Measurements from ENCODE around the gene MSANTD3. TPM values are rescaled to one million over a fixed set of nuclear protein-coding genes. Genes with fewer than 3 reads are reported as not detected.

The MSANTD3 gene
- total RNA-seq, 5 donors from 2014 or later (not counting 1 experiment from before 2014, with no cell fraction given), result 7.7 to 15.3 (median 13.1) TPM

- Histone ChIP-seq H3K27me3 (replicated peaks in 1 of 2; ENCODE audit: control insufficient read depth in 2 of 2, extremely low read depth in 1 of 2, insufficient read depth in 2 of 2, low read length in 1 of 2) (no peaks in the 10 kb centered on the region), H3K4me3 (ENCODE audit: control insufficient read depth in 1 of 2, extremely low read depth in 1 of 2, low read length in 1 of 2) (no peak overlapping the region), H3K9me3 (no peaks in the 10 kb centered on the region), H3K27ac (ENCODE audit: low read length) (no peak overlapping the region), H3K4me1 (ENCODE audit: control insufficient read depth in 1 of 2, extremely low read depth in 1 of 2, insufficient read depth in 2 of 2, low read length in 2 of 2) (no peaks in the 10 kb centered on the region), H3K36me3 (ENCODE audit: control insufficient read depth in 2 of 2, extremely low read depth in 1 of 2, insufficient read depth in 1 of 2, low read length in 1 of 2) (no peaks in the 10 kb centered on the region)
- H3K4me1 Mint-ChIP-seq, result no peaks in the 10 kb centered on the region
- peaks cover 10 to 11% of the 10 kb centered on the region in 2 donors for H3K27me3 Mint-ChIP-seq
- H3K36me3 Mint-ChIP-seq, result no peaks in the 10 kb centered on the region
- no CpG with 5 or more reads among the region's 1 CpG for WGBS (ENCODE audit: insufficient coverage)
- ChIA-PET POLR2A (interaction anchor here in 1 of 2 donors (0.6 kb wide), 1 partner anchor 14 kb away, joined by 3 read pairs; no protein-coding TSS in a partner anchor), CTCF (no interaction called here)
- no peaks in the 10 kb centered on the region for H3K9me3 Mint-ChIP-seq
- no peak for DNase-seq
- H3K4me3 Mint-ChIP-seq, result no peak overlapping the region
- no peak for ATAC-seq (replicated peaks in 1 of 4)
- H3K27ac Mint-ChIP-seq, result no peak overlapping the region
Observed at GRCh38 chr9:100465761-100466160, 38.8 kb downstream of the MSANTD3 start.

GRCh38 chr9:100466171-100466828 lies 39.4 kb downstream of the MSANTD3 start:
- H3K9me3 ChIP-seq, result no peaks in the 10 kb centered on the region
- no peaks in the 10 kb centered on the region for H3K36me3 ChIP-seq (ENCODE audit: control insufficient read depth in 2 of 2, extremely low read depth in 1 of 2, insufficient read depth in 1 of 2, low read length in 1 of 2)
- H3K4me3 ChIP-seq (ENCODE audit: control insufficient read depth in 1 of 2, extremely low read depth in 1 of 2, low read length in 1 of 2), result no peak overlapping the region
- Mint-ChIP-seq H3K4me1 (no peaks in the 10 kb centered on the region), H3K36me3 (no peaks in the 10 kb centered on the region), H3K9me3 (no peaks in the 10 kb centered on the region), H3K27me3 (peaks cover 10 to 11% of the 10 kb centered on the region in 2 donors), H3K4me3 (no peak overlapping the region), H3K27ac (no peak overlapping the region)
- no peaks in the 10 kb centered on the region for H3K27me3 ChIP-seq (replicated peaks in 1 of 2; ENCODE audit: control insufficient read depth in 2 of 2, extremely low read depth in 1 of 2, insufficient read depth in 2 of 2, low read length in 1 of 2)
- no peak overlapping the region for H3K27ac ChIP-seq (ENCODE audit: low read length)
- ATAC-seq (replicated peaks in 1 of 4) (no peak), DNase-seq (no peak)
- no CpG with 5 or more reads among the region's 2 CpGs for WGBS (ENCODE audit: insufficient coverage)
- no peaks in the 10 kb centered on the region for H3K4me1 ChIP-seq (ENCODE audit: control insufficient read depth in 1 of 2, extremely low read depth in 1 of 2, insufficient read depth in 2 of 2, low read length in 2 of 2)
- POLR2A ChIA-PET, result interaction anchor here in 1 of 2 donors (0.6 kb wide), 1 partner anchor 15 kb away, joined by 3 read pairs; no protein-coding TSS in a partner anchor
- CTCF ChIA-PET, result interaction anchor here in 1 of 2 donors (0.5 kb wide), 1 partner anchor 128 kb away, joined by 5 read pairs; no protein-coding TSS in a partner anchor

- Mint-ChIP-seq H3K4me3 (no peak overlapping the region), H3K9me3 (no peaks in the 10 kb centered on the region), H3K4me1 (no peaks in the 10 kb centered on the region), H3K27ac (no peak overlapping the region), H3K27me3 (peaks cover 10 to 16% of the 10 kb centered on the region in 2 donors), H3K36me3 (no peaks in the 10 kb centered on the region)
- Histone ChIP-seq H3K4me1 (ENCODE audit: control insufficient read depth in 1 of 2, extremely low read depth in 1 of 2, insufficient read depth in 2 of 2, low read length in 2 of 2) (no peaks in the 10 kb centered on the region), H3K36me3 (ENCODE audit: control insufficient read depth in 2 of 2, extremely low read depth in 1 of 2, insufficient read depth in 1 of 2, low read length in 1 of 2) (no peaks in the 10 kb centered on the region), H3K27me3 (replicated peaks in 1 of 2; ENCODE audit: control insufficient read depth in 2 of 2, extremely low read depth in 1 of 2, insufficient read depth in 2 of 2, low read length in 1 of 2) (peaks cover 0 to 4% of the 10 kb centered on the region in 2 experiments), H3K27ac (ENCODE audit: low read length) (no peak overlapping the region), H3K9me3 (no peaks in the 10 kb centered on the region), H3K4me3 (ENCODE audit: control insufficient read depth in 1 of 2, extremely low read depth in 1 of 2, low read length in 1 of 2) (no peak overlapping the region)
- no CpG with 5 or more reads among the region's 1 CpG for WGBS (ENCODE audit: insufficient coverage)
- DNase-seq (no peak), ATAC-seq (replicated peaks in 1 of 4) (no peak)
- ChIA-PET CTCF (no interaction called here), POLR2A (no interaction called here)
Observed at GRCh38 chr9:100466829-100467221, 39.9 kb downstream of the MSANTD3 start.

GRCh38 chr9:100468041-100468440 lies 41.1 kb downstream of the MSANTD3 start:
- Histone ChIP-seq H3K27ac (ENCODE audit: low read length) (no peak overlapping the region), H3K36me3 (ENCODE audit: control insufficient read depth in 2 of 2, extremely low read depth in 1 of 2, insufficient read depth in 1 of 2, low read length in 1 of 2) (no peaks in the 10 kb centered on the region), H3K4me3 (ENCODE audit: control insufficient read depth in 1 of 2, extremely low read depth in 1 of 2, low read length in 1 of 2) (no peak overlapping the region), H3K27me3 (replicated peaks in 1 of 2; ENCODE audit: control insufficient read depth in 2 of 2, extremely low read depth in 1 of 2, insufficient read depth in 2 of 2, low read length in 1 of 2) (peaks cover 0 to 8% of the 10 kb centered on the region in 2 experiments), H3K4me1 (ENCODE audit: control insufficient read depth in 1 of 2, extremely low read depth in 1 of 2, insufficient read depth in 2 of 2, low read length in 2 of 2) (peaks cover 0 to 3% of the 10 kb centered on the region in 2 experiments), H3K9me3 (no peaks in the 10 kb centered on the region)
- Mint-ChIP-seq H3K36me3 (no peaks in the 10 kb centered on the region), H3K27me3 (peaks cover 15 to 26% of the 10 kb centered on the region in 2 donors), H3K4me1 (peaks cover 0 to 6% (median 0%) of the 10 kb centered on the region in 3 donors), H3K4me3 (no peak overlapping the region), H3K27ac (no peak overlapping the region), H3K9me3 (no peaks in the 10 kb centered on the region)
- ATAC-seq (replicated peaks in 1 of 4), result no peak
- ChIA-PET POLR2A (no interaction called here), CTCF (interaction anchor here in 1 of 2 donors (0.7 kb wide), 1 partner anchor 51 kb away, joined by 7 read pairs; no protein-coding TSS in a partner anchor)
- 100% methylated on average over 1 of the region's 6 CpGs for WGBS (ENCODE audit: insufficient coverage)
- no peak for DNase-seq

- H3K4me1 ChIP-seq (ENCODE audit: control insufficient read depth in 1 of 2, extremely low read depth in 1 of 2, insufficient read depth in 2 of 2, low read length in 2 of 2), result peaks cover 0 to 12% of the 10 kb centered on the region in 2 experiments
- H3K27ac Mint-ChIP-seq, result no peak overlapping the region
- CTCF ChIA-PET, result interaction anchor here in 1 of 2 donors (1.0 kb wide), 1 partner anchor 34 kb away, joined by 4 read pairs; no protein-coding TSS in a partner anchor
- DNase-seq (no peak), ATAC-seq (replicated peaks in 1 of 4) (no peak)
- peak overlapping the region in 1 of 2 donors; percentile 44 for H3K4me3 ChIP-seq (ENCODE audit: control insufficient read depth in 1 of 2, extremely low read depth in 1 of 2, low read length in 1 of 2)
- peak overlapping the region; percentile 22 to 58 (median 57) for H3K4me3 Mint-ChIP-seq
- no peaks in the 10 kb centered on the region for H3K9me3 ChIP-seq
- WGBS (ENCODE audit: insufficient coverage), result no CpG with 5 or more reads among the region's 3 CpGs
- POLR2A ChIA-PET, result interaction anchor here in 1 of 2 donors (0.5 kb wide), 1 partner anchor 647 kb away, joined by 4 read pairs; no protein-coding TSS in a partner anchor
- H3K27me3 Mint-ChIP-seq, result peaks cover 27 to 49% of the 10 kb centered on the region in 2 donors
- no peak overlapping the region for H3K27ac ChIP-seq (ENCODE audit: low read length)
- H3K36me3 ChIP-seq (ENCODE audit: control insufficient read depth in 2 of 2, extremely low read depth in 1 of 2, insufficient read depth in 1 of 2, low read length in 1 of 2), result no peaks in the 10 kb centered on the region
- H3K4me1 Mint-ChIP-seq, result peaks cover 7 to 12% (median 8%) of the 10 kb centered on the region in 3 donors
- H3K36me3 Mint-ChIP-seq, result no peaks in the 10 kb centered on the region
- H3K9me3 Mint-ChIP-seq, result no peaks in the 10 kb centered on the region
- H3K27me3 ChIP-seq (replicated peaks in 1 of 2; ENCODE audit: control insufficient read depth in 2 of 2, extremely low read depth in 1 of 2, insufficient read depth in 2 of 2, low read length in 1 of 2), result peaks cover 0 to 27% of the 10 kb centered on the region in 2 experiments
Observed at GRCh38 chr9:100472268-100472667, 45.3 kb downstream of the MSANTD3 start.

GRCh38 chr9:100472788-100473275 lies 45.9 kb downstream of the MSANTD3 start, which contains the start of gene TMEFF1:
TSS of gene TMEFF1 (plus strand) at chr9:100473149. CDS start at chr9:100473545, 396 bp downstream.
- Histone ChIP-seq H3K4me3 (ENCODE audit: control insufficient read depth in 1 of 2, extremely low read depth in 1 of 2, low read length in 1 of 2) (peak within 1 kb of the TSS; percentile 31 to 44), H3K36me3 (ENCODE audit: control insufficient read depth in 2 of 2, extremely low read depth in 1 of 2, insufficient read depth in 1 of 2, low read length in 1 of 2) (no peaks in the 10 kb centered on the region), H3K4me1 (ENCODE audit: control insufficient read depth in 1 of 2, extremely low read depth in 1 of 2, insufficient read depth in 2 of 2, low read length in 2 of 2) (peaks cover 0 to 12% of the 10 kb centered on the region in 2 experiments), H3K9me3 (no peaks in the 10 kb centered on the region), H3K27ac (ENCODE audit: low read length) (no peak within 1 kb of the TSS), H3K27me3 (replicated peaks in 1 of 2; ENCODE audit: control insufficient read depth in 2 of 2, extremely low read depth in 1 of 2, insufficient read depth in 2 of 2, low read length in 1 of 2) (peaks cover 0 to 27% of the 10 kb centered on the region in 2 experiments)
- H3K36me3 Mint-ChIP-seq, result no peaks in the 10 kb centered on the region
- peaks cover 7 to 12% (median 8%) of the 10 kb centered on the region in 3 donors for H3K4me1 Mint-ChIP-seq
- CTCF ChIA-PET, result interaction anchor here in 1 of 2 donors (1.0 kb wide), 1 partner anchor 35 kb away, joined by 4 read pairs; no protein-coding TSS in a partner anchor
- under 1% methylated on average over 53 of the region's 54 CpGs for WGBS (ENCODE audit: insufficient coverage)
- ATAC-seq (replicated peaks in 1 of 4) (peak; percentile 75 to 89 (median 82)), DNase-seq (peak in 32 of 35 experiments; percentile 8 to 52 (median 30))
- no peak within 1 kb of the TSS for H3K27ac Mint-ChIP-seq
- no peaks in the 10 kb centered on the region for H3K9me3 Mint-ChIP-seq
- H3K27me3 Mint-ChIP-seq, result peaks cover 27 to 49% of the 10 kb centered on the region in 2 donors
- peak within 1 kb of the TSS; percentile 57 to 73 (median 70) for H3K4me3 Mint-ChIP-seq
- POLR2A ChIA-PET, result interaction anchor here in 1 of 2 donors (0.5 to 0.6 kb wide), 2 partner anchors 127 to 648 kb away, joined by 3 to 4 read pairs; no protein-coding TSS in a partner anchor
